SK-N-SH (cell line): ENCODE results near the gene RAB3IL1.

Experiments used
- PBX3 ChIP-seq: IDR thresholded peaks from 2 replicates; pipeline ENCODE4; 2012
- RAD21 ChIP-seq: IDR thresholded peaks from 2 replicates; pipeline ENCODE4 v1.6.1; 2012; ENCODE audit warnings: mild to moderate bottlenecking, low read length
- REST ChIP-seq: IDR thresholded peaks from 2 replicates; pipeline ENCODE4 v1.6.1; 2012; ENCODE audit warnings: mild to moderate bottlenecking, low read depth, low read length, moderate library complexity
- SMC3 ChIP-seq: IDR thresholded peaks from 2 replicates; pipeline ENCODE4 v1.6.1; 2012; ENCODE audit warnings: low read depth, low read length, improper control_type of control experiment

GRCh38 chr11:61927501-61927900 lies 10.1 kb upstream of the RAB3IL1 start:
- TF ChIP-seq REST (no peak), SMC3 (no peak), PBX3 (no peak), RAD21 (no peak)
